ENCODE results near the gene ENOX2.
"Not testable (repeated sequence)": the region's sequence is repeated elsewhere in the genome, so short reads cannot be mapped to it uniquely, and the experiment has no call there.

The ENOX2 gene

GRCh38 chrX:130933358-130933757, 30.3 kb upstream of the ENOX2 start:
- no peak overlapping the region for H3K23ac ChIP-seq (ENCODE audit: low read length)
- no peak overlapping the region for H2BK5ac ChIP-seq (ENCODE audit: low read depth, low read length, poor library complexity)
- no peak overlapping the region for H2BK120ac ChIP-seq (ENCODE audit: insufficient read depth, low read length, poor library complexity)
- no peak overlapping the region for H4K12ac ChIP-seq (ENCODE audit: low read depth, low read length)
- no peak overlapping the region for H3K4ac ChIP-seq (ENCODE audit: low read depth, low read length)
- no peaks in the 10 kb centered on the region for H3K4me1 ChIP-seq (ENCODE audit: control insufficient read depth in 1 of 2, insufficient read depth in 2 of 2, low read length in 2 of 2)
- H2AFZ ChIP-seq (ENCODE audit: insufficient read depth, low read length, poor library complexity): no peak overlapping the region
- no peaks in the 10 kb centered on the region for H3K79me2 ChIP-seq (ENCODE audit: control insufficient read depth, insufficient read depth, low read length, poor library complexity)
- H4K91ac ChIP-seq (ENCODE audit: low read depth, low read length): no peak overlapping the region
- no peak overlapping the region for H3K4me3 ChIP-seq (ENCODE audit: low read depth, low read length)
- no peak overlapping the region for H2AK5ac ChIP-seq (ENCODE audit: low read length)
- no peaks in the 10 kb centered on the region for H3K36me3 ChIP-seq (ENCODE audit: control insufficient read depth in 1 of 2, insufficient read depth in 2 of 2, low read length in 2 of 2)
- no peaks in the 10 kb centered on the region for H3K27me3 ChIP-seq (ENCODE audit: insufficient read depth, low read length)
- WGBS (ENCODE audit: extremely low coverage, insufficient coverage, insufficient read length): no CpG with 5 or more reads among the region's 2 CpGs
- H3K79me1 ChIP-seq (ENCODE audit: low read length): no peaks in the 10 kb centered on the region
- H3K27ac ChIP-seq (ENCODE audit: low read depth, low read length): no peak overlapping the region
- no peak overlapping the region for H3K18ac ChIP-seq (ENCODE audit: low read length)
- no peak overlapping the region for H3K14ac ChIP-seq (ENCODE audit: low read length)
- H3K9ac ChIP-seq (ENCODE audit: low read length): no peak overlapping the region
- H3K4me2 ChIP-seq (ENCODE audit: low read length): no peak overlapping the region
- H3K9me3 ChIP-seq (ENCODE audit: insufficient read depth, low read depth, low read length): no peaks in the 10 kb centered on the region
- H4K8ac ChIP-seq (ENCODE audit: low read depth, low read length): no peak overlapping the region
- no peak overlapping the region for H2BK12ac ChIP-seq (ENCODE audit: low read length)
- no peak for DNase-seq

- H2AK5ac ChIP-seq (ENCODE audit: low read length); H3K4me3 ChIP-seq (ENCODE audit: low read depth, low read length); H3K27ac ChIP-seq (ENCODE audit: low read depth, low read length); H3K23ac ChIP-seq (ENCODE audit: low read length); H3K4me2 ChIP-seq (ENCODE audit: low read length); H2BK12ac ChIP-seq (ENCODE audit: low read length); DNase-seq; H3K9ac ChIP-seq (ENCODE audit: low read length); H3K9me3 ChIP-seq (ENCODE audit: insufficient read depth, low read depth, low read length); H2BK5ac ChIP-seq (ENCODE audit: low read depth, low read length, poor library complexity); H3K79me1 ChIP-seq (ENCODE audit: low read length); H3K36me3 ChIP-seq (ENCODE audit: control insufficient read depth in 1 of 2, insufficient read depth in 2 of 2, low read length in 2 of 2); H3K79me2 ChIP-seq (ENCODE audit: control insufficient read depth, insufficient read depth, low read length, poor library complexity); H2BK120ac ChIP-seq (ENCODE audit: insufficient read depth, low read length, poor library complexity); H3K14ac ChIP-seq (ENCODE audit: low read length); H3K4ac ChIP-seq (ENCODE audit: low read depth, low read length); H3K4me1 ChIP-seq (ENCODE audit: control insufficient read depth in 1 of 2, insufficient read depth in 2 of 2, low read length in 2 of 2); H4K8ac ChIP-seq (ENCODE audit: low read depth, low read length); H2AFZ ChIP-seq (ENCODE audit: insufficient read depth, low read length, poor library complexity); H4K91ac ChIP-seq (ENCODE audit: low read depth, low read length); H3K18ac ChIP-seq (ENCODE audit: low read length); H3K27me3 ChIP-seq (ENCODE audit: insufficient read depth, low read length); H4K12ac ChIP-seq (ENCODE audit: low read depth, low read length): not testable (repeated sequence)
- WGBS (ENCODE audit: extremely low coverage, insufficient coverage, insufficient read length): no CpG with 5 or more reads among the region's 2 CpGs
Observed at GRCh38 chrX:130920405-130920804, 17.4 kb upstream of the ENOX2 start.

GRCh38 chrX:130919676-130920075, 16.7 kb upstream of the ENOX2 start:
- not testable (repeated sequence) for H2BK120ac ChIP-seq (ENCODE audit: insufficient read depth, low read length, poor library complexity); H3K4ac ChIP-seq (ENCODE audit: low read depth, low read length); H2BK5ac ChIP-seq (ENCODE audit: low read depth, low read length, poor library complexity)

GRCh38 chrX:130918498-130918897, 15.5 kb upstream of the ENOX2 start:
- not testable (repeated sequence) for H2BK120ac ChIP-seq (ENCODE audit: insufficient read depth, low read length, poor library complexity); DNase-seq; H3K23ac ChIP-seq (ENCODE audit: low read length); H3K27ac ChIP-seq (ENCODE audit: low read depth, low read length); H2BK12ac ChIP-seq (ENCODE audit: low read length); H3K14ac ChIP-seq (ENCODE audit: low read length); H3K4me2 ChIP-seq (ENCODE audit: low read length); H3K79me2 ChIP-seq (ENCODE audit: control insufficient read depth, insufficient read depth, low read length, poor library complexity); H3K4me3 ChIP-seq (ENCODE audit: low read depth, low read length); H3K18ac ChIP-seq (ENCODE audit: low read length); H3K4me1 ChIP-seq (ENCODE audit: control insufficient read depth in 1 of 2, insufficient read depth in 2 of 2, low read length in 2 of 2); H2AK5ac ChIP-seq (ENCODE audit: low read length); H2BK5ac ChIP-seq (ENCODE audit: low read depth, low read length, poor library complexity); H4K8ac ChIP-seq (ENCODE audit: low read depth, low read length); H3K4ac ChIP-seq (ENCODE audit: low read depth, low read length); H3K79me1 ChIP-seq (ENCODE audit: low read length); H3K27me3 ChIP-seq (ENCODE audit: insufficient read depth, low read length); H3K9ac ChIP-seq (ENCODE audit: low read length); H3K36me3 ChIP-seq (ENCODE audit: control insufficient read depth in 1 of 2, insufficient read depth in 2 of 2, low read length in 2 of 2); H2AFZ ChIP-seq (ENCODE audit: insufficient read depth, low read length, poor library complexity); H4K12ac ChIP-seq (ENCODE audit: low read depth, low read length); H4K91ac ChIP-seq (ENCODE audit: low read depth, low read length); H3K9me3 ChIP-seq (ENCODE audit: insufficient read depth, low read depth, low read length)
- WGBS (ENCODE audit: extremely low coverage, insufficient coverage, insufficient read length): no CpG with 5 or more reads among the region's 2 CpGs

More at GRCh38 chrX:130919676-130920075, 16.7 kb upstream of the ENOX2 start:
- not testable (repeated sequence) for H2AFZ ChIP-seq (ENCODE audit: insufficient read depth, low read length, poor library complexity); H3K4me3 ChIP-seq (ENCODE audit: low read depth, low read length); H3K27me3 ChIP-seq (ENCODE audit: insufficient read depth, low read length); H4K12ac ChIP-seq (ENCODE audit: low read depth, low read length); H2BK12ac ChIP-seq (ENCODE audit: low read length); DNase-seq; H3K36me3 ChIP-seq (ENCODE audit: control insufficient read depth in 1 of 2, insufficient read depth in 2 of 2, low read length in 2 of 2); H3K4me1 ChIP-seq (ENCODE audit: control insufficient read depth in 1 of 2, insufficient read depth in 2 of 2, low read length in 2 of 2); H3K14ac ChIP-seq (ENCODE audit: low read length); H3K9me3 ChIP-seq (ENCODE audit: insufficient read depth, low read depth, low read length); H3K79me2 ChIP-seq (ENCODE audit: control insufficient read depth, insufficient read depth, low read length, poor library complexity); H3K23ac ChIP-seq (ENCODE audit: low read length); H3K79me1 ChIP-seq (ENCODE audit: low read length); H3K18ac ChIP-seq (ENCODE audit: low read length); H3K9ac ChIP-seq (ENCODE audit: low read length); H3K4me2 ChIP-seq (ENCODE audit: low read length); H3K27ac ChIP-seq (ENCODE audit: low read depth, low read length); H2AK5ac ChIP-seq (ENCODE audit: low read length); H4K91ac ChIP-seq (ENCODE audit: low read depth, low read length); H4K8ac ChIP-seq (ENCODE audit: low read depth, low read length)
- no CpG with 5 or more reads among the region's 1 CpG for WGBS (ENCODE audit: extremely low coverage, insufficient coverage, insufficient read length)

Data from trophoblast cell (in vitro differentiated cells and primary cell).